Transverse colon (tissue), 4 donors: ENCODE results near the gene TTC4. TPM values are rescaled to one million over a fixed set of nuclear protein-coding genes. Genes with fewer than 3 reads are reported as not detected.

Experiments
- DNase-seq: peaks from one replicate; pipeline ENCODE4 v3.0.0-alpha.2; 2019
- H3K27ac ChIP-seq, 4 donors: fragments of 200-600 bp; sonication (generic); 2 replicates each; pipeline ENCODE4 v1.5.1; 2016 to 2018; ENCODE audit warnings: inconsistent platforms in 4 of 4
- H3K27me3 ChIP-seq: fragments of 200-600 bp; sonication (generic); 2 replicates; pipeline ENCODE4 v1.5.1; 2017; ENCODE audit warnings: inconsistent platforms
- H3K36me3 ChIP-seq, 4 donors: fragments of 200-600 bp; sonication (generic); 2 replicates each; pipeline ENCODE4 v1.5.1; 2017 to 2019; ENCODE audit warnings: inconsistent platforms in 4 of 4
- H3K4me1 ChIP-seq, 4 donors: fragments of 200-600 bp; sonication (generic); 2 replicates each; pipeline ENCODE4 v1.5.1; 2017 to 2020; ENCODE audit warnings: inconsistent platforms in 4 of 4
- H3K4me3 ChIP-seq, 4 donors: fragments of 200-600 bp; sonication (generic); 1 replicate in 1 of 4; 2 replicates in 3 of 4; pipeline versions ENCODE4 v1.5.1 to v1.6.1; 2017 to 2019; ENCODE audit warnings: inconsistent platforms in 4 of 4
- H3K9me3 ChIP-seq, 2 donors: fragments of 200-600 bp; sonication (generic); 2 replicates each; pipeline ENCODE4 v1.5.1; 2017 to 2019; ENCODE audit warnings: inconsistent platforms in 2 of 2
- EP300 ChIP-seq: sonication (generic); formaldehyde crosslinking; IDR thresholded peaks from one replicate; pipeline ENCODE4 v1.6.1; 2017; ENCODE audit warnings: antibody characterized with exemption, low read depth
- POLR2A ChIP-seq: fragments of 450-650 bp; IDR thresholded peaks from one replicate; pipeline ENCODE4 v1.6.1; 2016; ENCODE audit warnings: antibody characterized with exemption, mild to moderate bottlenecking, moderate library complexity
- POLR2AphosphoS5 ChIP-seq, 3 donors: sonication (generic); formaldehyde crosslinking; IDR thresholded peaks; one replicate each; pipeline ENCODE4 v1.6.1; 2016; ENCODE audit warnings: antibody characterized with exemption in 3 of 3
- WGBS, 2 donors: methylation state at CpG; one replicate each; pipeline ENCODE4 v1.1.5; 2018; ENCODE audit warnings: low coverage in 1 of 2; 5-methylcytosine and 5-hydroxymethylcytosine counted together
- in situ Hi-C, 4 donors: fragments of 200-750 bp; cut with MboI; loops; one replicate each; pipeline versions ENCODE4 v1.15.0 to v1.15.1; 2017; ENCODE audit warnings: low sequenced_read_pairs in 3 of 4, low pct_ligation_motif_present in 1 of 4, low pct_unique_long_range_greater_than_20kb in 1 of 4
- intact Hi-C: fragments of 100-400 bp; cut with DNase I; formaldehyde crosslinking; loops from one replicate; pipeline ENCODE4 v1.15.1; 2023; ENCODE audit warnings: low total_unique reads
- total RNA-seq, 4 donors: library from RNA; depleted of rRNA; stranded (reverse); fragments of >200 nt; gene quantifications; one replicate each; pipeline ENCODE4 v1.1.0, GENCODE V29; 2016
- TF ChIP-seq, protein P1 (sequence below), 5 experiments: fragments of 200-600 bp in 3 of 5; fragments of 450-650 bp in 2 of 5; sonication (generic) in 3 of 5; IDR thresholded peaks; 1 replicate in 2 of 5; 2 replicates in 3 of 5; pipeline ENCODE4 v1.5.1; 2016 to 2017; ENCODE audit warnings: antibody characterized with exemption in 5 of 5, inconsistent platforms in 3 of 5, mild to moderate bottlenecking in 2 of 5, moderate library complexity in 1 of 5

TTC4 gene
- total RNA-seq, 4 donors from 2014 or later: 1.8 to 33.7 (median 15.2) TPM

DNA sequence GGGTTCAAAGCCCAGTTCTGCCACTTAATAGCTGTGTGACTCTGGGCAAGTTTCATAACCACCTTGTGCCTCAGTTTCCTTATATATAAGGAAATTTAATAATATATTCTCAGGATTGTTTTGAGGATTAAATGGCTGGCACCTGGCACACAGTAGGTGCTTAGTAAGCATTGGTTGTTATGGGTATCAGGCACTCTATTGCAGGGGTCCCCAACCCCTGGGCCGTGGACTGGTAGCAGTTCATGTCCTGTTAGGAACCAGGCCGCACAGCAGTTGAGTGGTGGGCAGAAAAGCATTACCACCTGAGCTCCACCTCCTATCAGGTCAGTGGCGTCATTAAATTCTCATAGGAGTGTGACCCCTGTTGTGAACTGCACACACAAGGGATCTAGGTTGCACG is 30.2 kb downstream of the TTC4 start:
- TF ChIP-seq POLR2AphosphoS5 (IDR thresholded peaks at IDR 0.05): no peak
- TF ChIP-seq POLR2A: no peak
- TF ChIP-seq EP300: no peak
- TF ChIP-seq, protein P1, sequence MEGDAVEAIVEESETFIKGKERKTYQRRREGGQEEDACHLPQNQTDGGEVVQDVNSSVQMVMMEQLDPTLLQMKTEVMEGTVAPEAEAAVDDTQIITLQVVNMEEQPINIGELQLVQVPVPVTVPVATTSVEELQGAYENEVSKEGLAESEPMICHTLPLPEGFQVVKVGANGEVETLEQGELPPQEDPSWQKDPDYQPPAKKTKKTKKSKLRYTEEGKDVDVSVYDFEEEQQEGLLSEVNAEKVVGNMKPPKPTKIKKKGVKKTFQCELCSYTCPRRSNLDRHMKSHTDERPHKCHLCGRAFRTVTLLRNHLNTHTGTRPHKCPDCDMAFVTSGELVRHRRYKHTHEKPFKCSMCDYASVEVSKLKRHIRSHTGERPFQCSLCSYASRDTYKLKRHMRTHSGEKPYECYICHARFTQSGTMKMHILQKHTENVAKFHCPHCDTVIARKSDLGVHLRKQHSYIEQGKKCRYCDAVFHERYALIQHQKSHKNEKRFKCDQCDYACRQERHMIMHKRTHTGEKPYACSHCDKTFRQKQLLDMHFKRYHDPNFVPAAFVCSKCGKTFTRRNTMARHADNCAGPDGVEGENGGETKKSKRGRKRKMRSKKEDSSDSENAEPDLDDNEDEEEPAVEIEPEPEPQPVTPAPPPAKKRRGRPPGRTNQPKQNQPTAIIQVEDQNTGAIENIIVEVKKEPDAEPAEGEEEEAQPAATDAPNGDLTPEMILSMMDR (IDR thresholded peaks at IDR 0.05): no peak
- Histone ChIP-seq H3K27me3 (no peaks in the 10 kb centered on the region), H3K4me1 (no peaks in the 10 kb centered on the region), H3K36me3 (peaks cover 0 to 13% (median 2%) of the 10 kb centered on the region in 4 donors), H3K27ac (no peak overlapping the region), H3K4me3 (no peak overlapping the region), H3K9me3 (no peaks in the 10 kb centered on the region)
- in situ Hi-C loops: no loop called here
- WGBS, 2 donors: 95% methylated on average over 4 of the region's 4 CpGs; no CpG with 5 or more reads in 1 of the 2 donors
- intact Hi-C loops: no loop called here
- DNase-seq: no peak

DNA sequence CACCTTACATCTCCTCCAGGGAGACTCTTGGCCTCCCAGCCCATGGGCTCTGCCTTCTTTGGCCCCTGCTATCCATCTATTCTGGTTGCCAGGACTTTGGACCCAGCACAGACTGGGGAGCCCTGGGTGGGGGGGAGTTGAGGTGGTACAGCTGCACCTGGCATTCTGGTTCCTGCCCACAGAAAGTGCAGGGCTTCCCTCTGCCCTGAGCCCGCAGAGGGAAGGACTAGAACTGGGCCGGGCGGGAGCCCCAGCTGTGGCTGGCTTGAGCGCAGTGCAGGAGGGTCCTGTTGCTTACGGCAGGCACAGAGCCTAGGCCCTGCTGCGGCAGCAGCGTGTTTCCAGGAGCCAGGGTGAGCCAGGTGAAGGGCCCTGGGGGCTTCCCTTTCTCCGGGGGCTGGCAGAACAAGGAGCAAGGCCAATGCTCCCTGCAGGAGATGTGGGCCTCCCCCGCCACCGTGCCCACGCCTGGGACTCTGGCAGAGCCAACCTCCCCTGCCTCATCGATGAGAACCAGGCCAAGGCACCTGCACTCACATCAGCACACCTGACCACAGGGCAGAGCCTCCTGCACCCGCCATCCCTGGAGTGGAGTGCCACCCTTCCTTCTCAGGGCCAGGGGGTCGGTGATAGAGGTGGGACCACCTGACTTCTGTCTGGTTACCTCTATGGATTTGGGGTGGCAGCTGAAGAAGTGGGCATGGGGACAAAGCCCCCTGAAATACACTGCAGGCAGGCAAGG is 32.6 kb downstream of the TTC4 start:
- Histone ChIP-seq H3K27me3 (no peaks in the 10 kb centered on the region), H3K36me3 (no peaks in the 10 kb centered on the region), H3K27ac (no peak overlapping the region), H3K4me1 (no peaks in the 10 kb centered on the region), H3K4me3 (no peak overlapping the region), H3K9me3 (no peaks in the 10 kb centered on the region)
- no peak for DNase-seq
- WGBS, 2 donors: 74 to 89% methylated on average over 8 to 12 of the region's 14 CpGs
- intact Hi-C loops (no loop called here), in situ Hi-C loops (no loop called here)
- TF ChIP-seq, protein P1 (IDR thresholded peaks at IDR 0.05): no peak
- TF ChIP-seq EP300: no peak
- no peak for TF ChIP-seq POLR2A
- no peak for TF ChIP-seq POLR2AphosphoS5 (IDR thresholded peaks at IDR 0.05)

DNA sequence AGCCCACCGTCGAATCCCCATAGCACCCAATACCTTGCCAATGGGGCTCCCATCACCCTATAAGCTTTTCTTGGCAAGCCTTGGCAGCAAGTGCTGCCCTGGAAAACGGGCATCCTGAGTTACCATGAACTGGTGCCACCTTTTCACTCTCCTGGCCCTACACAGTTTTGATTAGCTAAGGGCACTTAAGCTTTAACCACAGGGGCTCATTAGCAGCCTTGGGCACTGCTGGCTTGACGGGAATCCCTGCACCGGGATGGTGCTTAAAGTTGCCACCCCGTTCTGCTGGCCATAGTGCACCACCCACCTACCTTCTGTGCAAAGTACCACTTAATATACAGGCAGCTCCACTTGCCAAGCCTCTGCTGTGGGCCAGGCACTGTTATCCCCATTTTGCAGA is 34.9 kb downstream of the TTC4 start:
- TF ChIP-seq, protein P1 (IDR thresholded peaks at IDR 0.05): no peak
- TF ChIP-seq POLR2A: no peak
- TF ChIP-seq POLR2AphosphoS5 (IDR thresholded peaks at IDR 0.05): no peak
- TF ChIP-seq EP300: no peak
- Histone ChIP-seq H3K27me3 (no peaks in the 10 kb centered on the region), H3K4me1 (no peaks in the 10 kb centered on the region), H3K36me3 (no peaks in the 10 kb centered on the region), H3K27ac (no peak overlapping the region), H3K4me3 (no peak overlapping the region), H3K9me3 (no peaks in the 10 kb centered on the region)
- intact Hi-C loops (no loop called here), in situ Hi-C loops (no loop called here)
- 81 to 100% methylated on average over 4 to 6 of the region's 6 CpGs for WGBS, 2 donors
- DNase-seq: no peak

DNA sequence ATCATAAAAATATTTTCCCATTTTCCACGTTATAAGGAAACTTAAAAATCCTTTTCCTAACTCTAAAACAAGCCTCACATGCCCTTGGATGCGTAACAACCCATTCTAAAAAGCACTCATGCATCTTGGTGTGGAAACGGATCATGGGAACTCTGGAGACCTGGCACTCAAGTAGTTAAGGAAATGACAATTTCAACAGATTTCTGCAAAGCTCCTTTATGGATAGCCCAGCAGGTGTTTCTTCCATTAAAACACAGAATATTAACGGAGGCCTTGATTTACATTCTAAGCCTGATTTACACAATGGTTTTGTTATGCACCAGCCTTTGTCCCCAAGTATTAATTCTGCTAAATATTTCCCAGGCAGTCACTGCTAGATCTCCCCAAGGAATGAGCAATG is 35.8 kb downstream of the TTC4 start:
- no peak overlapping the region for H3K27ac ChIP-seq
- in situ Hi-C loops: no loop called here
- intact Hi-C loops: no loop called here
- H3K9me3 ChIP-seq: no peaks in the 10 kb centered on the region
- H3K36me3 ChIP-seq: peaks cover 0 to 4% (median 0%) of the 10 kb centered on the region in 4 donors
- no peaks in the 10 kb centered on the region for H3K27me3 ChIP-seq
- DNase-seq: no peak
- H3K4me1 ChIP-seq: no peaks in the 10 kb centered on the region
- no peak overlapping the region for H3K4me3 ChIP-seq
- TF ChIP-seq EP300 (no peak), POLR2AphosphoS5 (IDR thresholded peaks at IDR 0.05) (no peak), POLR2A (no peak)
- TF ChIP-seq, protein P1 (IDR thresholded peaks at IDR 0.05): no peak
- 78 to 88% methylated on average over 4 of the region's 4 CpGs for WGBS, 2 donors
